ENCODE data around the gene PYCARD. TPM values are rescaled to one million over a fixed set of nuclear protein-coding genes. Genes with fewer than 3 reads are reported as not detected.

PYCARD gene
- total RNA-seq, 1 experiment from 2014 or later: not detected

DNA sequence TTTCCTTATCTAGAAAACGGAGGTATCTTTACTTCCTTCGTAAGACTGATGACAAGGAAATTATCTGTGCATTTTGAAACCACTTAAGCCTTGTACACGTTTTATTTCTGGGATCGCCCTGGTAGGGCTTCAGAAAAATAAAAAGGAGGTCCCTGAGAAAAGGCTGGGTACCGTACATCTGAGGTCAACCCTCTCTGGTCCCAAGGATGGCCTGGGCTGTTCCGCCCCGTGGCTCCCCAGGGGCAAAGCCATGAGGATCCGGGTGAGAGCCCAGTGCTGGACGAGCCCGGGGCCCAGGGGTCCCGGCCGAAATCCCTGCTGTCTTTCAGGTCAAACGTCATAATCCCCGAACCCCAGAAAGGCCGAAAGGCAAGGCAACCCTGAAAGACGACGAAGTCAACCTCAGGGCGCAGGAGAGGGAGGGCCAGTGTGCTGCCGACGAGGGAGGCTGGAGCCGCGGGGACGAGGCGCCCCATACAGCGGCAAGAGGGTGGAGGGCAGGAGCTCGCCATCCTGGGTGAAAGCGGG, 23.3 kb downstream of the PYCARD start:
- DNase-seq (ENCODE audit: low read depth, low spot score): no peak
- peak overlapping the region; percentile 92 for H3K4me2 ChIP-seq (ENCODE audit: low read length)
- H3K9me2 ChIP-seq (ENCODE audit: insufficient read depth): no peaks in the 10 kb centered on the region
- peaks cover 34% of the 10 kb centered on the region for H4K20me1 ChIP-seq (ENCODE audit: insufficient read depth)
- H3K9me3 ChIP-seq (ENCODE audit: control insufficient read depth in 1 of 2, insufficient read depth in 1 of 2, low read depth in 1 of 2, low read length in 2 of 2): no peaks in the 10 kb centered on the region
- ChIA-PET RAD21 (ENCODE audit: low non-redundant PET in 1 of 2, low total read pairs in 2 of 2, uncharacterized antibody in 2 of 2, unreplicated experiment in 2 of 2) (no interaction called here), POLR2A (interaction anchor here (0.6 to 2.1 kb wide), 19 partner anchors 8 to 280 kb away, joined by 3 to 17 read pairs (median 4); partner anchors contain the start of genes ARMC5, HSD3B7, KAT8 and TRIM72), CTCF (no interaction called here)
- H3K36me3 ChIP-seq (ENCODE audit: control insufficient read depth in 1 of 2, insufficient read depth in 2 of 2, low read length in 2 of 2): peaks cover 20 to 31% of the 10 kb centered on the region in 2 experiments
- no peaks in the 10 kb centered on the region for H3K27me3 ChIP-seq (ENCODE audit: insufficient read depth, low read length)
- intact Hi-C loops (cut with micrococcal nuclease): no loop called here
- peak overlapping the region; percentile 98 for H3K9ac ChIP-seq (ENCODE audit: low read length)
- peak; percentile 14 for ATAC-seq
- no TSS peak for BruUV-seq (replicated peaks)
- peaks cover 43% of the 10 kb centered on the region for H3K79me2 ChIP-seq (ENCODE audit: insufficient read depth, low read length)
- H3K27ac ChIP-seq (ENCODE audit: low read depth, low read length): peak overlapping the region; percentile 92
- H3K4me1 ChIP-seq (ENCODE audit: control insufficient read depth in 1 of 2, insufficient read depth in 2 of 2, low read length in 2 of 2): peaks cover 10 to 26% of the 10 kb centered on the region in 2 experiments
- peak overlapping the region; percentile 90 to 93 for H3K4me3 ChIP-seq (replicated peaks in 1 of 2; ENCODE audit: low read depth in 1 of 2, low read length in 2 of 2)
- H2AFZ ChIP-seq (ENCODE audit: low read depth, low read length, poor library complexity, severe bottlenecking): peak overlapping the region; percentile 77
- TF ChIP-seq ELF1 (IDR thresholded peaks at IDR 0.05; ENCODE audit: borderline replicate concordance, low read depth) (no peak), SRF (IDR thresholded peaks at IDR 0.05; ENCODE audit: low read depth) (no peak), REST (IDR thresholded peaks at IDR 0.05; ENCODE audit: low read depth) (no peak), JUND (IDR thresholded peaks at IDR 0.05) (no peak), POLR2AphosphoS5 (IDR thresholded peaks at IDR 0.05; ENCODE audit: low read depth, low read length) (no peak), YY1 (IDR thresholded peaks at IDR 0.05; ENCODE audit: extremely low read depth, insufficient replicate concordance, low read depth, low read length) (no peak), ZFX (IDR thresholded peaks at IDR 0.05) (no peak), EZH2 (IDR thresholded peaks at IDR 0.05) (no peak), EGR1 (IDR thresholded peaks at IDR 0.05; ENCODE audit: low read depth) (no peak), CEBPB (IDR thresholded peaks at IDR 0.05; ENCODE audit: low read depth) (no peak), MAX (IDR thresholded peaks at IDR 0.05) (no peak), ZNF274 (IDR thresholded peaks at IDR 0.05; ENCODE audit: low read depth, low read length) (no peak), EZH2phosphoT487 (IDR thresholded peaks at IDR 0.05; ENCODE audit: borderline replicate concordance) (no peak), CBX3 (IDR thresholded peaks at IDR 0.05; ENCODE audit: low read depth) (no peak), TCF7L2 (IDR thresholded peaks at IDR 0.05; ENCODE audit: borderline replicate concordance, extremely low read depth, insufficient read depth, insufficient read length) (no peak), CTCF (IDR thresholded peaks at IDR 0.05 in 2 of 3, conservative IDR thresholded peaks at IDR 0.05 in 1 of 3; ENCODE audit: borderline replicate concordance in 1 of 3, insufficient read depth in 1 of 3, low read depth in 2 of 3, low read length in 2 of 3) (no peak), FOSL1 (IDR thresholded peaks at IDR 0.05; ENCODE audit: low read depth) (no peak), POLR2A (IDR thresholded peaks at IDR 0.05; ENCODE audit: borderline replicate concordance, extremely low read depth, insufficient read depth, insufficient read length) (no peak), ZBTB33 (IDR thresholded peaks at IDR 0.05; ENCODE audit: extremely low read depth, insufficient replicate concordance, low read length) (no peak)

Measured in HCT116 (cell line).